ENCODE measurements around the gene CPT2. TPM values are rescaled to one million over a fixed set of nuclear protein-coding genes. Genes with fewer than 3 reads are reported as not detected.
"Not testable (repeated sequence)": the region's sequence is repeated elsewhere in the genome, so short reads cannot be mapped to it uniquely, and the experiment has no call there.

CPT2 gene
- polyA plus RNA-seq, 1 donor from 2014 or later = 23.8 TPM

GRCh38 chr1:53172426-53173128 lies 24.0 kb upstream of the CPT2 start:
- H3K36me3 Mint-ChIP-seq = peaks cover 1% of the 10 kb centered on the region
- peaks cover 5 to 8% (median 8%) of the 10 kb centered on the region in 3 donors for H3K4me1 Mint-ChIP-seq
- H3K27ac Mint-ChIP-seq = peak overlapping the region in 2 of 3 donors; percentile 76 to 82
- H3K4me3 Mint-ChIP-seq = peak overlapping the region in 1 of 4 donors; percentile 47
- H3K9me3 Mint-ChIP-seq = peaks cover 0 to 2% (median 0%) of the 10 kb centered on the region in 3 donors
- H3K27me3 Mint-ChIP-seq = peaks cover 9% of the 10 kb centered on the region

- Mint-ChIP-seq H3K36me3 (peaks cover 1% of the 10 kb centered on the region), H3K27me3 (peaks cover 10% of the 10 kb centered on the region), H3K4me3 (no peak overlapping the region), H3K9me3 (peaks cover 0 to 2% (median 0%) of the 10 kb centered on the region in 3 donors), H3K27ac (peak overlapping the region in 2 of 3 donors; percentile 58 to 59), H3K4me1 (peaks cover 5 to 8% (median 8%) of the 10 kb centered on the region in 3 donors)
Observed at GRCh38 chr1:53174971-53175913, 21.4 kb upstream of the CPT2 start.

GRCh38 chr1:53176452-53177208 lies 20.0 kb upstream of the CPT2 start:
- peaks cover 10% of the 10 kb centered on the region for H3K27me3 Mint-ChIP-seq
- H3K36me3 Mint-ChIP-seq = peaks cover 1% of the 10 kb centered on the region
- no peak overlapping the region for H3K4me3 Mint-ChIP-seq
- no peak overlapping the region for H3K27ac Mint-ChIP-seq
- H3K9me3 Mint-ChIP-seq = peaks cover 0 to 2% (median 0%) of the 10 kb centered on the region in 3 donors
- peaks cover 5 to 8% (median 8%) of the 10 kb centered on the region in 3 donors for H3K4me1 Mint-ChIP-seq

GRCh38 chr1:53180226-53180625 lies 16.4 kb upstream of the CPT2 start:
- Mint-ChIP-seq H3K27ac (no peak overlapping the region), H3K9me3 (peaks cover 0 to 2% (median 0%) of the 10 kb centered on the region in 3 donors), H3K36me3 (no peaks in the 10 kb centered on the region), H3K4me1 (no peaks in the 10 kb centered on the region), H3K4me3 (no peak overlapping the region), H3K27me3 (peaks cover 6% of the 10 kb centered on the region)

- H3K4me1 Mint-ChIP-seq = no peaks in the 10 kb centered on the region
Observed at GRCh38 chr1:53180951-53181350, 15.7 kb upstream of the CPT2 start.

GRCh38 chr1:53182111-53182593 lies 14.5 kb upstream of the CPT2 start:
- Mint-ChIP-seq H3K27me3 (peaks cover 4% of the 10 kb centered on the region), H3K4me1 (no peaks in the 10 kb centered on the region), H3K4me3 (no peak overlapping the region), H3K27ac (no peak overlapping the region), H3K9me3 (peaks cover 0 to 2% (median 0%) of the 10 kb centered on the region in 3 donors), H3K36me3 (no peaks in the 10 kb centered on the region)

More at GRCh38 chr1:53180951-53181350, 15.7 kb upstream of the CPT2 start:
- Mint-ChIP-seq H3K9me3 (peaks cover 0 to 2% (median 0%) of the 10 kb centered on the region in 3 donors), H3K27ac (peak overlapping the region in 1 of 3 donors; percentile 71), H3K4me3 (no peak overlapping the region), H3K36me3 (no peaks in the 10 kb centered on the region), H3K27me3 (peaks cover 6% of the 10 kb centered on the region)

- Mint-ChIP-seq H3K4me3 (no peak overlapping the region), H3K4me1 (no peaks in the 10 kb centered on the region), H3K27ac (no peak overlapping the region), H3K36me3 (no peaks in the 10 kb centered on the region), H3K9me3 (no peaks in the 10 kb centered on the region), H3K27me3 (peaks cover 2% of the 10 kb centered on the region)
Observed at GRCh38 chr1:53182716-53183094, 13.9 kb upstream of the CPT2 start.

GRCh38 chr1:53183095-53183990 lies 13.3 kb upstream of the CPT2 start:
- Mint-ChIP-seq H3K27me3 (peaks cover 2% of the 10 kb centered on the region), H3K4me3 (no peak overlapping the region), H3K27ac (no peak overlapping the region), H3K9me3 (no peaks in the 10 kb centered on the region), H3K4me1 (no peaks in the 10 kb centered on the region), H3K36me3 (no peaks in the 10 kb centered on the region)

GRCh38 chr1:53185955-53186297 lies 10.7 kb upstream of the CPT2 start:
- H3K36me3 Mint-ChIP-seq, H3K27me3 Mint-ChIP-seq, H3K27ac Mint-ChIP-seq, H3K4me1 Mint-ChIP-seq, H3K4me3 Mint-ChIP-seq, H3K9me3 Mint-ChIP-seq: not testable (repeated sequence)

GRCh38 chr1:53186533-53186932 lies 10.1 kb upstream of the CPT2 start:
- Mint-ChIP-seq H3K4me3 (no peak overlapping the region), H3K27me3 (peaks cover 2% of the 10 kb centered on the region), H3K27ac (no peak overlapping the region), H3K4me1 (no peaks in the 10 kb centered on the region), H3K36me3 (no peaks in the 10 kb centered on the region), H3K9me3 (no peaks in the 10 kb centered on the region)

GRCh38 chr1:53187401-53187800 lies 9.2 kb upstream of the CPT2 start:
- Mint-ChIP-seq H3K4me3 (no peak overlapping the region), H3K4me1 (no peaks in the 10 kb centered on the region), H3K27ac (no peak overlapping the region), H3K27me3 (peaks cover 2% of the 10 kb centered on the region), H3K9me3 (no peaks in the 10 kb centered on the region), H3K36me3 (no peaks in the 10 kb centered on the region)

- H3K36me3 Mint-ChIP-seq = no peaks in the 10 kb centered on the region
- no peak overlapping the region for H3K4me3 Mint-ChIP-seq
- H3K9me3 Mint-ChIP-seq = no peaks in the 10 kb centered on the region
- no peaks in the 10 kb centered on the region for H3K4me1 Mint-ChIP-seq
- H3K27me3 Mint-ChIP-seq = peaks cover 2% of the 10 kb centered on the region
- no peak overlapping the region for H3K27ac Mint-ChIP-seq
Observed at GRCh38 chr1:53188099-53188498, 8.5 kb upstream of the CPT2 start.

- H3K36me3 Mint-ChIP-seq = no peaks in the 10 kb centered on the region
- no peak overlapping the region for H3K27ac Mint-ChIP-seq
- H3K27me3 Mint-ChIP-seq = peaks cover 2% of the 10 kb centered on the region
- H3K9me3 Mint-ChIP-seq = no peaks in the 10 kb centered on the region
- no peak overlapping the region for H3K4me3 Mint-ChIP-seq
- no peaks in the 10 kb centered on the region for H3K4me1 Mint-ChIP-seq
Observed at GRCh38 chr1:53189061-53189460, 7.6 kb upstream of the CPT2 start.

- H3K27ac Mint-ChIP-seq = no peak overlapping the region
- H3K27me3 Mint-ChIP-seq = peaks cover 2% of the 10 kb centered on the region
- no peaks in the 10 kb centered on the region for H3K9me3 Mint-ChIP-seq
- peaks cover 2% of the 10 kb centered on the region for H3K36me3 Mint-ChIP-seq
- H3K4me3 Mint-ChIP-seq = no peak overlapping the region
- H3K4me1 Mint-ChIP-seq = no peaks in the 10 kb centered on the region
Observed at GRCh38 chr1:53190210-53190611, 6.4 kb upstream of the CPT2 start.

All from IgD-negative memory B cell (primary cell).